ENCODE data around the gene GNG13. TPM values are rescaled to one million over a fixed set of nuclear protein-coding genes. Genes with fewer than 3 reads are reported as not detected.

The GNG13 gene
- polyA plus RNA-seq, 2 of the 4 experiments (the other 2 are of a cell fraction), result 0.09 TPM; not detected in 1

GRCh38 chr16:775236-775796 is 25.2 kb downstream of the GNG13 start (continued):
- TF ChIP-seq HDAC2 (IDR thresholded peaks at IDR 0.05), result no peak
- no peak for TF ChIP-seq MYC (IDR thresholded peaks at IDR 0.05; ENCODE audit: borderline replicate concordance, low read length)
- TF ChIP-seq MAFK (IDR thresholded peaks at IDR 0.05; ENCODE audit: partially characterized antibody), result no peak
- TF ChIP-seq, protein P1, sequence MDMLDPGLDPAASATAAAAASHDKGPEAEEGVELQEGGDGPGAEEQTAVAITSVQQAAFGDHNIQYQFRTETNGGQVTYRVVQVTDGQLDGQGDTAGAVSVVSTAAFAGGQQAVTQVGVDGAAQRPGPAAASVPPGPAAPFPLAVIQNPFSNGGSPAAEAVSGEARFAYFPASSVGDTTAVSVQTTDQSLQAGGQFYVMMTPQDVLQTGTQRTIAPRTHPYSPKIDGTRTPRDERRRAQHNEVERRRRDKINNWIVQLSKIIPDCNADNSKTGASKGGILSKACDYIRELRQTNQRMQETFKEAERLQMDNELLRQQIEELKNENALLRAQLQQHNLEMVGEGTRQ (IDR thresholded peaks at IDR 0.05), result no peak

DNA sequence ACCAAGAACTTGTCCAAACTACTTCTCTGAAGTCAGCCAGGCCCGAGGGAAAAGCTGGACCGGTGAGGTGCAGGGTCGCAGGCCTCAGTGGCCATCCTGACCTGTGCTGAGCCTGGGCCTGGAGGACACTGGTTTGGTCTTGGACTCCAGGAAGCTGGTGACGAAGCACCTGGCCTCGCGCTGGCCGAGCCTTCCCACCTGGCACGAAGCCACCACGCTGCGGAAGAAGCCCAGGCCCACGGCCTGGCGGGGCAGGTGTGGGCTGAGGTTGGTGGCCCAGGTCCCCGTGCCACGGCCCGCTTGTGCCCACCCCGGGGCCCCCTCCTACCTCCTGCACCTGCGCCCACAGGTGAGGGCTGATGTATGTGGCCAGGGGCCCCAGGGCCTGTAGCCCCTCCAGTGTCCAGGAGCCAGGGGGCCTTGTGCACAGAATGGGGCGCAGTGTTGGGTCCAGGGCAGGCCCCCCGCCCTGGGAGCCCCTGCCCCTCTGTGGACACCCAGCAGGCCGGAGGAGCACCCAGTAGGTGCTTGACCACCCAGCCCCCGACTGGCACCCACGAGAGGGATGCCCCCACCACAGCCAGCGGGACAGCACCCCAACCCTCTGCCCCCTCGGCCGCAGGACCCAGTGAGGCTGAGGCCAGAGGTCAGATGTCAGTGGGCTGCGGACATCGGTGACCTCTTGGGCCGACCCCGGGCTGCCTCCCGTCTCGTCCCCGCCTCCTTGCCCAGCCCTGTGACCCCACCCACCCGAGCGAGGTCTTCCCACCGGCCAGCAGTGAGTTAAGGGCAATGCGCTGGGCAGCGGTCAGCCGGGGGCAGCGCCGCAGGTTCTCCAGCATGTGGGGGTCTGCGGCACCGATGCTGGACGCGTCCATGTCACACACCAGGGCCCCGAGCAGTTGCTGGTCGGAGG is 26.2 kb downstream of the GNG13 start:
- DNase-seq (ENCODE audit: low read depth in 1 of 2, low spot score in 1 of 2), result no peak

DNA sequence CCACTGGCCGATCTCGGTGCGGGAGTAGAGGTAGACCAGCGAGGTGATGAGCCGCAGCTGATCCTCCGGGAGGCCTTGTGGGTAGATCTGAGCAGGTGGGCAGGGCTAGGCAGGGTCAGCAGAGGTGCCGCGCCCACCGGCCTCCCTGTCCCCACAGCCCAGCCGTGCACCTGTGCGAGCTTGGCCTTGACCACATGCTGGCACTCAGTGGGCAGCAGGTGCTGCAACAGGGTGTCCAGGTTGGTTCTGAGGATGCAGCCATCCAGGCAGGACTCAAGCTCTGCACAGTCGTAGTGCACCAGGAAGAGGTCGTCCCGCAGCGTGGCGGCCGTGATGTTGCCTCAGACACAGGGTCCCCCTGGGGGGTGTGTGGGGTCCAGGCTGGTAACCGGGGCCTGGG is 27.6 kb downstream of the GNG13 start:
- no peak overlapping the region for H3K4me2 ChIP-seq
- ChIA-PET POLR2A (interaction anchor here (1.3 kb wide), 1 partner anchor 16 kb away, joined by 3 read pairs; the partner anchor contains the start of genes CHTF18 and RPUSD1), CTCF (interaction anchor here (1.2 to 15.8 kb wide), 8 partner anchors 8 to 58 kb away, joined by 3 to 105 read pairs (median 6); partner anchors contain the start of genes CHTF18, CIAO3, METRN and MSLN)
- WGBS (ENCODE audit: missing lambda C conversion rate), result 88% methylated on average over 18 of the region's 18 CpGs
- H3K4me1 ChIP-seq, result peaks cover 7% of the 10 kb centered on the region
- FAIRE-seq, result no peak
- H3K4me3 ChIP-seq, result no peak overlapping the region
- no peaks in the 10 kb centered on the region for H3K9me3 ChIP-seq
- no peak overlapping the region for H3K27ac ChIP-seq
- no peak for DNase-seq (ENCODE audit: low read depth in 1 of 2, low spot score in 1 of 2)
- no peak for ATAC-seq
- TF ChIP-seq MAX (IDR thresholded peaks at IDR 0.05) (no peak), HOXB13 (CRISPR knock-in tag; IDR thresholded peaks at IDR 0.05; ENCODE audit: low read depth) (no peak), CBX8 (IDR thresholded peaks at IDR 0.05) (no peak), ESRRA (IDR thresholded peaks at IDR 0.05; ENCODE audit: borderline replicate concordance, low read length) (no peak), HOXA7 (CRISPR knock-in tag; IDR thresholded peaks at IDR 0.05) (no peak), RAD21 (conservative IDR thresholded peaks at IDR 0.05 in 1 of 2, IDR thresholded peaks at IDR 0.05 in 1 of 2) (no peak), EHMT2 (IDR thresholded peaks at IDR 0.05; ENCODE audit: low read depth) (no peak), KDM1A (IDR thresholded peaks at IDR 0.05; ENCODE audit: low read depth) (no peak), REST (IDR thresholded peaks at IDR 0.05) (no peak), KDM5A (IDR thresholded peaks at IDR 0.05) (no peak), POLR2AphosphoS2 (conservative IDR thresholded peaks at IDR 0.05; ENCODE audit: low read length) (no peak), ZC3H11A (IDR thresholded peaks at IDR 0.05) (no peak), RFX5 (IDR thresholded peaks at IDR 0.05) (no peak), EHF (CRISPR knock-in tag; IDR thresholded peaks at IDR 0.05) (no peak)

More for the DNA sequence above, 26.2 kb downstream of the GNG13 start:
- H3K9me3 ChIP-seq, result no peaks in the 10 kb centered on the region
- no peak for FAIRE-seq
- TF ChIP-seq HES2 (IDR thresholded peaks at IDR 0.05), result no peak
- no peak for TF ChIP-seq HDAC2 (IDR thresholded peaks at IDR 0.05)
- no peak for TF ChIP-seq GATA3 (IDR thresholded peaks at IDR 0.05; ENCODE audit: borderline replicate concordance)
- TF ChIP-seq RARB (CRISPR knock-in tag; IDR thresholded peaks at IDR 0.05), result no peak
- TF ChIP-seq BHLHE40 (IDR thresholded peaks at IDR 0.05; ENCODE audit: low read depth, low read length), result no peak
- no peak for TF ChIP-seq RFX5 (IDR thresholded peaks at IDR 0.05)
- TF ChIP-seq CHD4 (IDR thresholded peaks at IDR 0.05; ENCODE audit: borderline replicate concordance), result no peak
- TF ChIP-seq, protein P2, sequence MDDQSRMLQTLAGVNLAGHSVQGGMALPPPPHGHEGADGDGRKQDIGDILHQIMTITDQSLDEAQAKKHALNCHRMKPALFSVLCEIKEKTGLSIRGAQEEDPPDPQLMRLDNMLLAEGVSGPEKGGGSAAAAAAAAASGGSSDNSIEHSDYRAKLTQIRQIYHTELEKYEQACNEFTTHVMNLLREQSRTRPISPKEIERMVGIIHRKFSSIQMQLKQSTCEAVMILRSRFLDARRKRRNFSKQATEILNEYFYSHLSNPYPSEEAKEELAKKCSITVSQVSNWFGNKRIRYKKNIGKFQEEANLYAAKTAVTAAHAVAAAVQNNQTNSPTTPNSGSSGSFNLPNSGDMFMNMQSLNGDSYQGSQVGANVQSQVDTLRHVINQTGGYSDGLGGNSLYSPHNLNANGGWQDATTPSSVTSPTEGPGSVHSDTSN (IDR thresholded peaks at IDR 0.05), result no peak
- H3K4me1 ChIP-seq, result no peaks in the 10 kb centered on the region
- no peak overlapping the region for H3K27ac ChIP-seq
- WGBS (ENCODE audit: missing lambda C conversion rate), result 77% methylated on average over 7 of the region's 46 CpGs
- ATAC-seq, result no peak
- no peak overlapping the region for H3K4me2 ChIP-seq
- H3K4me3 ChIP-seq, result no peak overlapping the region
- ChIA-PET CTCF (interaction anchor here (0.7 to 15.8 kb wide), 7 partner anchors 11 to 59 kb away, joined by 3 to 105 read pairs (median 6); partner anchors contain the start of genes CHTF18, CIAO3, METRN and MSLN), POLR2A (no interaction called here)
